Liver (tissue), 3 donors: ENCODE results near the gene SAMD5.

Experiments
- FOXA2 ChIP-seq: IDR thresholded peaks from 2 replicates; pipeline ENCODE4 v1.6.1; 2016; ENCODE audit warnings: antibody characterized with exemption
- GABPA ChIP-seq, 2 donors: IDR thresholded peaks in 1 of 2; conservative IDR thresholded peaks in 1 of 2; 2 replicates each; pipeline ENCODE4 v1.6.1; 2016; ENCODE audit warnings: antibody characterized with exemption in 2 of 2, mild to moderate bottlenecking in 1 of 2, moderate library complexity in 1 of 2
- HNF4A ChIP-seq, 2 donors: conservative IDR thresholded peaks; 2 replicates each; pipeline ENCODE4 v1.6.1; 2016; ENCODE audit warnings: antibody characterized with exemption in 2 of 2, mild to moderate bottlenecking in 2 of 2
- HNF4G ChIP-seq: IDR thresholded peaks from 2 replicates; pipeline ENCODE4 v1.6.1; 2016; ENCODE audit warnings: antibody characterized with exemption
- JUND ChIP-seq, 2 donors: IDR thresholded peaks; 2 replicates each; pipeline ENCODE4 v1.6.1; 2016; ENCODE audit warnings: antibody characterized with exemption in 2 of 2
- NR2F2 ChIP-seq: IDR thresholded peaks from 2 replicates; pipeline ENCODE4 v1.6.1; 2016; ENCODE audit warnings: antibody characterized with exemption
- RAD21 ChIP-seq, 2 donors: IDR thresholded peaks; 2 replicates each; pipeline ENCODE4 v1.6.1; 2016; ENCODE audit warnings: antibody characterized with exemption in 2 of 2, mild to moderate bottlenecking in 2 of 2
- RXRA ChIP-seq, 2 donors: IDR thresholded peaks; 2 replicates each; pipeline ENCODE4 v1.6.1; 2017 to 2018; ENCODE audit warnings: antibody characterized with exemption in 2 of 2, mild to moderate bottlenecking in 1 of 2
- TAF1 ChIP-seq: conservative IDR thresholded peaks from 2 replicates; pipeline ENCODE4 v1.6.1; 2016; ENCODE audit warnings: antibody characterized with exemption, mild to moderate bottlenecking
- YY1 ChIP-seq: IDR thresholded peaks from 2 replicates; pipeline ENCODE4 v1.6.1; 2016; ENCODE audit warnings: antibody characterized with exemption, mild to moderate bottlenecking
- TF ChIP-seq, protein P1 (sequence below): fragments of 150-350 bp; IDR thresholded peaks from 2 replicates; pipeline ENCODE4 v1.5.1; 2017; ENCODE audit warnings: improper control_type of control experiment, low read depth, low read length; ENCODE audit not compliant: missing input control
- TF ChIP-seq, protein P2 (sequence below): IDR thresholded peaks from 2 replicates; pipeline ENCODE4 v1.6.1; 2016; ENCODE audit warnings: antibody characterized with exemption, mild to moderate bottlenecking
- TF ChIP-seq, protein P3 (sequence below): IDR thresholded peaks from 2 replicates; pipeline ENCODE4 v1.6.1; 2016; ENCODE audit warnings: antibody characterized with exemption
- TF ChIP-seq, protein P4 (sequence below): IDR thresholded peaks from 2 replicates; pipeline ENCODE4 v1.6.1; 2016; ENCODE audit warnings: antibody characterized with exemption
- donor health status: healthy.
- donor health status: healthy.

DNA sequence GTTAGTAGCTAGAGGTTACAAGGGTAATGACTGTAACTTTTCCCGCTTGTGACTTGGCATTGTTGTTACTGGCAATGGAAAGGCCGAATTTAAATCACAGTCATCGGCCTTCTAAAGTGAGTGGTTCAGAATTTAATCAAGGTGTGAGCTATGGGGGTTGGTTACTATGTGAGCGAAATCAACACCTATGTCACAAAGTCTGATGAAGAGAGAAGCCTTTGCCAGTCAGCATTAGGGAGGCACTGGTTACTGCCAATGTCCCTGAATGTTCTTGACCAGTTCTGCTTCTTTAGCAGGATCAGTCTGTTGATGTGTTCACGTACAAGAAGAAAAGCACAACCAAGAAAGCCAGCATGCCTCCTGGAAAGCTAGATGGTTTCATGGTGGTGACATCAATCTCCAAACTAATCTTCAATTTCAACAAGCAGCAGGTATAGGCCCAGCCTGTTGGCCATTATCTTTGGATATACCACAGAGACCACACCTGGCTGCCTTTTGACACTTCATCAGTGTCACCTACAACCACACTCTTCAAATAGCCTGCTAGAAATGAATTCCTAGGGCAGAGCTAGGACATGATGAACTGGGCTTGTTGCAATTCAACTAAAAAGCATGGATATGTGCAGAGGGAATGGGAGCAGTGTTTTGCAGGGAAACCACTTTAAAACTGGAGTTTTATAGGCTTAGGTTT is 17.2 kb downstream of the SAMD5 start:
- TF ChIP-seq, protein P1, sequence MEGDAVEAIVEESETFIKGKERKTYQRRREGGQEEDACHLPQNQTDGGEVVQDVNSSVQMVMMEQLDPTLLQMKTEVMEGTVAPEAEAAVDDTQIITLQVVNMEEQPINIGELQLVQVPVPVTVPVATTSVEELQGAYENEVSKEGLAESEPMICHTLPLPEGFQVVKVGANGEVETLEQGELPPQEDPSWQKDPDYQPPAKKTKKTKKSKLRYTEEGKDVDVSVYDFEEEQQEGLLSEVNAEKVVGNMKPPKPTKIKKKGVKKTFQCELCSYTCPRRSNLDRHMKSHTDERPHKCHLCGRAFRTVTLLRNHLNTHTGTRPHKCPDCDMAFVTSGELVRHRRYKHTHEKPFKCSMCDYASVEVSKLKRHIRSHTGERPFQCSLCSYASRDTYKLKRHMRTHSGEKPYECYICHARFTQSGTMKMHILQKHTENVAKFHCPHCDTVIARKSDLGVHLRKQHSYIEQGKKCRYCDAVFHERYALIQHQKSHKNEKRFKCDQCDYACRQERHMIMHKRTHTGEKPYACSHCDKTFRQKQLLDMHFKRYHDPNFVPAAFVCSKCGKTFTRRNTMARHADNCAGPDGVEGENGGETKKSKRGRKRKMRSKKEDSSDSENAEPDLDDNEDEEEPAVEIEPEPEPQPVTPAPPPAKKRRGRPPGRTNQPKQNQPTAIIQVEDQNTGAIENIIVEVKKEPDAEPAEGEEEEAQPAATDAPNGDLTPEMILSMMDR, result no peak
- TF ChIP-seq HNF4A (conservative IDR thresholded peaks at IDR 0.05) (no peak), TAF1 (no peak), HNF4G (no peak), JUND (IDR thresholded peaks at IDR 0.05) (no peak), RXRA (IDR thresholded peaks at IDR 0.05) (no peak), RAD21 (IDR thresholded peaks at IDR 0.05) (no peak), FOXA2 (no peak), YY1 (no peak), NR2F2 (no peak), GABPA (IDR thresholded peaks at IDR 0.05 in 1 of 2, conservative IDR thresholded peaks at IDR 0.05 in 1 of 2) (no peak)
- TF ChIP-seq, protein P2, sequence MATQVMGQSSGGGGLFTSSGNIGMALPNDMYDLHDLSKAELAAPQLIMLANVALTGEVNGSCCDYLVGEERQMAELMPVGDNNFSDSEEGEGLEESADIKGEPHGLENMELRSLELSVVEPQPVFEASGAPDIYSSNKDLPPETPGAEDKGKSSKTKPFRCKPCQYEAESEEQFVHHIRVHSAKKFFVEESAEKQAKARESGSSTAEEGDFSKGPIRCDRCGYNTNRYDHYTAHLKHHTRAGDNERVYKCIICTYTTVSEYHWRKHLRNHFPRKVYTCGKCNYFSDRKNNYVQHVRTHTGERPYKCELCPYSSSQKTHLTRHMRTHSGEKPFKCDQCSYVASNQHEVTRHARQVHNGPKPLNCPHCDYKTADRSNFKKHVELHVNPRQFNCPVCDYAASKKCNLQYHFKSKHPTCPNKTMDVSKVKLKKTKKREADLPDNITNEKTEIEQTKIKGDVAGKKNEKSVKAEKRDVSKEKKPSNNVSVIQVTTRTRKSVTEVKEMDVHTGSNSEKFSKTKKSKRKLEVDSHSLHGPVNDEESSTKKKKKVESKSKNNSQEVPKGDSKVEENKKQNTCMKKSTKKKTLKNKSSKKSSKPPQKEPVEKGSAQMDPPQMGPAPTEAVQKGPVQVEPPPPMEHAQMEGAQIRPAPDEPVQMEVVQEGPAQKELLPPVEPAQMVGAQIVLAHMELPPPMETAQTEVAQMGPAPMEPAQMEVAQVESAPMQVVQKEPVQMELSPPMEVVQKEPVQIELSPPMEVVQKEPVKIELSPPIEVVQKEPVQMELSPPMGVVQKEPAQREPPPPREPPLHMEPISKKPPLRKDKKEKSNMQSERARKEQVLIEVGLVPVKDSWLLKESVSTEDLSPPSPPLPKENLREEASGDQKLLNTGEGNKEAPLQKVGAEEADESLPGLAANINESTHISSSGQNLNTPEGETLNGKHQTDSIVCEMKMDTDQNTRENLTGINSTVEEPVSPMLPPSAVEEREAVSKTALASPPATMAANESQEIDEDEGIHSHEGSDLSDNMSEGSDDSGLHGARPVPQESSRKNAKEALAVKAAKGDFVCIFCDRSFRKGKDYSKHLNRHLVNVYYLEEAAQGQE, result no peak
- TF ChIP-seq, protein P3, sequence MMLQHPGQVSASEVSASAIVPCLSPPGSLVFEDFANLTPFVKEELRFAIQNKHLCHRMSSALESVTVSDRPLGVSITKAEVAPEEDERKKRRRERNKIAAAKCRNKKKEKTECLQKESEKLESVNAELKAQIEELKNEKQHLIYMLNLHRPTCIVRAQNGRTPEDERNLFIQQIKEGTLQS, result no peak
- TF ChIP-seq, protein P4, sequence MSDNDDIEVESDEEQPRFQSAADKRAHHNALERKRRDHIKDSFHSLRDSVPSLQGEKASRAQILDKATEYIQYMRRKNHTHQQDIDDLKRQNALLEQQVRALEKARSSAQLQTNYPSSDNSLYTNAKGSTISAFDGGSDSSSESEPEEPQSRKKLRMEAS, result no peak
